GM12891 (cell line): ENCODE results near the gene ITGAD.

Source experiments
- POLR2A ChIP-seq: IDR thresholded peaks from 2 replicates; pipeline ENCODE4 v1.6.1; 2011; ENCODE audit warnings: low read depth, low read length, control low read depth
- POU2F2 ChIP-seq: IDR thresholded peaks from 2 replicates; pipeline ENCODE4 v1.6.1; 2011; ENCODE audit warnings: low read depth, mild to moderate bottlenecking, control low read depth, low read length, moderate library complexity

DNA sequence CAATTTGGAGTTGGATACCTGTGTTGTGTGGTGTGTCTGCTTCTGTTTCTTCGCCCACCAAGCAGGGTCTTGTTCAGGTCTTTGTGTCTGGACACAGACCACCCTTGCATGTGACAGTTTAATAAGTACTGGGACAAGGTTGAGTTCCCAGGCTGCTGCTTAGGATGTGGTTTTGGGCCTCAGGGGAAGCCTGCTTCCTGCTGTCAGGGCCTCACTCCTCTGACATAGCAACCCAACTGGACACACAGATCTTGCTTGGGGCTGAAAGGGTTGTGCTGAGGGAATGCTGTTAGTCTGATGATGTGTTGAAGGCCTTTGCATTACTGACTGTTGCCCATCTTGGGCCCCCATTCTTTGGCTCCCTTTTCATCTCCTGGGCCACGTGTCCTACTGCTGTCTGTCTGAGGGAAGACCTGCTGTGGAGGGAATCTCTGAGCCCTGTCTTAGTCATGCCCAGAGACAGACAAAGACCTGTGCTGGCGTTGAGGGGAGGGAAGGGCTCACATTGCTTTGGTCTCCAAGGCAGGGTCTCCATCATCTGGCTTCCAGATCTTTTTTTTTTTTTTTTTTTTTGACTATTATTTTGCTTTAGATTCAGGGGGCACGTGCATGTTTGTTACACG lies 74.1 kb downstream of the ITGAD start:
- TF ChIP-seq POU2F2 (no peak), POLR2A (no peak)
